Endodermal cell (in vitro differentiated cells): ENCODE data around the gene ABHD14A. TPM values are rescaled to one million over a fixed set of nuclear protein-coding genes. Genes with fewer than 3 reads are reported as not detected.
A peak's percentile ranks its signal among the peaks of the same experiment; 100 is the strongest.
"Not testable (repeated sequence)": the region's sequence is repeated elsewhere in the genome, so short reads cannot be mapped to it uniquely, and the experiment has no call there.

Experiments used
- DNase-seq: peaks from one replicate; pipeline ENCODE4 v3.0.0-alpha.2; 2017
- H3K27ac ChIP-seq: 2 replicates; pipeline ENCODE4 v1.5.1; 2013; ENCODE audit warnings: mild to moderate bottlenecking, low read depth, low read length, moderate library complexity
- H3K27me3 ChIP-seq: 2 replicates; pipeline ENCODE4 v1.6.1; 2013; ENCODE audit warnings: mild to moderate bottlenecking, low read length, moderate library complexity; ENCODE audit not compliant: insufficient read depth, control insufficient read depth, poor library complexity, severe bottlenecking
- H3K36me3 ChIP-seq: 2 replicates; pipeline ENCODE4 v1.7.0; 2013; ENCODE audit warnings: mild to moderate bottlenecking, low read length, moderate library complexity; ENCODE audit not compliant: control insufficient read depth, insufficient read depth
- H3K4me1 ChIP-seq: one replicate; pipeline ENCODE4 v1.7.0; 2013; ENCODE audit warnings: low read length; ENCODE audit not compliant: control insufficient read depth, insufficient read depth
- H3K4me3 ChIP-seq: 2 replicates; pipeline ENCODE4 v1.5.1; 2013; ENCODE audit warnings: mild to moderate bottlenecking, low read length, moderate library complexity
- H3K9ac ChIP-seq: 2 replicates; pipeline ENCODE4 v1.6.1; 2013; ENCODE audit warnings: mild to moderate bottlenecking, low read length, moderate library complexity; ENCODE audit not compliant: poor library complexity, severe bottlenecking; ENCODE audit errors: extremely low read depth
- H3K9me3 ChIP-seq: 2 replicates; pipeline ENCODE4 v1.6.1; 2013; ENCODE audit warnings: mild to moderate bottlenecking, low read length, moderate library complexity; ENCODE audit not compliant: control insufficient read depth
- H3K27ac Mint-ChIP-seq: 2 replicates; pipeline ENCODE4 v1.8.0; 2020; ENCODE audit warnings: mixed read lengths
- H3K27me3 Mint-ChIP-seq: 2 replicates; pipeline ENCODE4 v1.8.0; 2021; ENCODE audit warnings: mild to moderate bottlenecking, mixed read lengths; ENCODE audit not compliant: insufficient read depth
- H3K36me3 Mint-ChIP-seq: 2 replicates; pipeline ENCODE4 v1.8.0; 2020; ENCODE audit warnings: low read depth, mixed read lengths
- H3K4me1 Mint-ChIP-seq: 2 replicates; pipeline ENCODE4 v1.8.0; 2020; ENCODE audit warnings: mixed read lengths
- H3K4me3 Mint-ChIP-seq: 2 replicates; pipeline ENCODE4 v1.8.0; 2020; ENCODE audit warnings: mild to moderate bottlenecking, moderate library complexity, mixed read lengths
- H3K9me3 Mint-ChIP-seq: 2 replicates; pipeline ENCODE4 v1.8.0; 2020; ENCODE audit warnings: mild to moderate bottlenecking, mixed read lengths
- WGBS, 2 experiments: methylation state at CpG; one replicate each; pipeline versions ENCODE4 v1.1.5 to v1.1.7; 2013; ENCODE audit warnings: missing lambda C conversion rate in 2 of 2, mixed read lengths in 1 of 2; ENCODE audit not compliant: insufficient coverage in 1 of 2, insufficient read length in 1 of 2; 5-methylcytosine and 5-hydroxymethylcytosine counted together
- total RNA-seq, 2 donors: library from RNA; stranded (reverse); fragmentation: NEBNext Ultra II Directional in 1 of 2; extraction: Animal tissue kit (Norgen Biotek cat#: 25700) in 1 of 2; gene quantifications; 2 replicates in 1 of 2; 3 replicates in 1 of 2; pipeline ENCODE4 v1.2.1, GENCODE V29; 2021
- TF ChIP-seq, protein P1 (sequence below): fragments of 200-600 bp; sonication (generic); conservative IDR thresholded peaks from 2 replicates; pipeline ENCODE4 v1.5.0; 2021; ENCODE audit warnings: antibody characterized with exemption, mild to moderate bottlenecking

ABHD14A gene
- total RNA-seq, 2 donors from 2014 or later: 9.6 to 10.1 TPM

DNA sequence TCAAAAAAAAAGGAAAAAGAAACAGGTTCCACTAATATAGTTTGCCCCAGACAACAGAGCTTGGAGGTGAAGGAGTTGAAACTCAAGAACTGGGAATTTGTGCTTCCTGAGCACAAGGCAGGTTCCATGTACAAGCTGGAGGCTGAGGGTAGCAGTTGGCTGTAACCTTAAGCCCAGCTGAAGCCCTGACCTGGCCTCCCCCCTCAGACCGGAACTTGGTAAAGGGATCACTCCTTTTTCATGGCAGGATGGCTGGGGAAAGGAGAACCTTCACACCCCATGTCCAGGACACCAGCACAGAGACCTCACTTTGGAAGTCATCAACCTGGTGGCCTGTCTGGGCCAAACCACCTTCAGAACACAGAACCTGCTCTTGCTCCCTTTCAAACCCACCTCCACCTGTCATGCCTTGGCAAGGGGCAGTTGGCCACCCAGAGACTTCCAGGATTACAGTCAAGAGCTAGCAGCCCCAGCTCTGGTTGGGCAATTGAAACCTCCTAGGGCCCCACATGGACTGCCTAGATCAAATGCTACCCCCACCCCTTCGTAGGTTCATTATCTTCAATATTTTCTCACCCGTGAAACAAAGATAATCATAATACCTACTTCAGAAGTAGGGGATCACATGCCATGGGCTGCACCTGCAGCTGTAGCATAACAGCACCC lies 17.3 kb downstream of the ABHD14A start:
- Histone ChIP-seq H3K27me3 (no peaks in the 10 kb centered on the region), H3K27ac (peak overlapping the region; percentile 44), H3K9me3 (no peaks in the 10 kb centered on the region), H3K4me1 (peaks cover 6% of the 10 kb centered on the region), H3K9ac (no peak overlapping the region), H3K36me3 (peaks cover 32% of the 10 kb centered on the region), H3K4me3 (no peak overlapping the region)
- Mint-ChIP-seq H3K4me3 (no peak overlapping the region), H3K4me1 (peaks cover 17% of the 10 kb centered on the region), H3K36me3 (peaks cover 45% of the 10 kb centered on the region), H3K27me3 (no peaks in the 10 kb centered on the region), H3K27ac (peak overlapping the region; percentile 30), H3K9me3 (no peaks in the 10 kb centered on the region)
- WGBS, 2 experiments: 93 to 98% methylated on average over 2 to 3 of the region's 3 CpGs
- TF ChIP-seq, protein P1, sequence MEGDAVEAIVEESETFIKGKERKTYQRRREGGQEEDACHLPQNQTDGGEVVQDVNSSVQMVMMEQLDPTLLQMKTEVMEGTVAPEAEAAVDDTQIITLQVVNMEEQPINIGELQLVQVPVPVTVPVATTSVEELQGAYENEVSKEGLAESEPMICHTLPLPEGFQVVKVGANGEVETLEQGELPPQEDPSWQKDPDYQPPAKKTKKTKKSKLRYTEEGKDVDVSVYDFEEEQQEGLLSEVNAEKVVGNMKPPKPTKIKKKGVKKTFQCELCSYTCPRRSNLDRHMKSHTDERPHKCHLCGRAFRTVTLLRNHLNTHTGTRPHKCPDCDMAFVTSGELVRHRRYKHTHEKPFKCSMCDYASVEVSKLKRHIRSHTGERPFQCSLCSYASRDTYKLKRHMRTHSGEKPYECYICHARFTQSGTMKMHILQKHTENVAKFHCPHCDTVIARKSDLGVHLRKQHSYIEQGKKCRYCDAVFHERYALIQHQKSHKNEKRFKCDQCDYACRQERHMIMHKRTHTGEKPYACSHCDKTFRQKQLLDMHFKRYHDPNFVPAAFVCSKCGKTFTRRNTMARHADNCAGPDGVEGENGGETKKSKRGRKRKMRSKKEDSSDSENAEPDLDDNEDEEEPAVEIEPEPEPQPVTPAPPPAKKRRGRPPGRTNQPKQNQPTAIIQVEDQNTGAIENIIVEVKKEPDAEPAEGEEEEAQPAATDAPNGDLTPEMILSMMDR: no peak
- DNase-seq: peak; percentile 52

DNA sequence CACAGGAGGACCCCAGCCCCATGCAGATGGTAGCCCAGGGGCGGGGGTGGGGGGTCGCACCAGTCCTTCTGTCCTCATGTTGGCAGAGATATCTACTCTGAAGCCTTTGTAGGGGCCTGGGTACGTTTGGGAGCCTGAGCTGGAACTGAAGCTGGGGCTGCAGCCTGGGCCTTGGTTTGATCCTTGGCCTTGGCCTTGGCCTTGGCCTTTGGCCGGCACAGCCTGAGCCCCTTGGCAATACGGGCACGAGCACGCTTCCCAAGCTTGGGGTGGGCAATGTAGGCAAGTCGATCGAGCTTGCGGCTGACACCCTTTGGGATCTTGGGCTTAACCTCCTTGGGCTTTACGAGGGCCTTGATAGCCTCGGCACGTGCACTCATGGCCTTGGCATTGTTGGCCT lies 18.8 kb downstream of the ABHD14A start:
- Histone ChIP-seq H3K4me3 (peak overlapping the region; percentile 94), H3K4me1 (peaks cover 12% of the 10 kb centered on the region), H3K36me3 (peaks cover 32% of the 10 kb centered on the region)
- Mint-ChIP-seq H3K4me3 (peak overlapping the region; percentile 100), H3K36me3 (peaks cover 45% of the 10 kb centered on the region), H3K27ac (peak overlapping the region; percentile 84), H3K4me1 (peaks cover 23% of the 10 kb centered on the region)
- not testable (repeated sequence) for H3K27ac ChIP-seq, H3K27me3 ChIP-seq, DNase-seq, H3K9ac ChIP-seq, H3K9me3 Mint-ChIP-seq, H3K27me3 Mint-ChIP-seq, H3K9me3 ChIP-seq
- 90 to 100% methylated on average over 2 to 7 of the region's 13 CpGs for WGBS, 2 experiments

DNA sequence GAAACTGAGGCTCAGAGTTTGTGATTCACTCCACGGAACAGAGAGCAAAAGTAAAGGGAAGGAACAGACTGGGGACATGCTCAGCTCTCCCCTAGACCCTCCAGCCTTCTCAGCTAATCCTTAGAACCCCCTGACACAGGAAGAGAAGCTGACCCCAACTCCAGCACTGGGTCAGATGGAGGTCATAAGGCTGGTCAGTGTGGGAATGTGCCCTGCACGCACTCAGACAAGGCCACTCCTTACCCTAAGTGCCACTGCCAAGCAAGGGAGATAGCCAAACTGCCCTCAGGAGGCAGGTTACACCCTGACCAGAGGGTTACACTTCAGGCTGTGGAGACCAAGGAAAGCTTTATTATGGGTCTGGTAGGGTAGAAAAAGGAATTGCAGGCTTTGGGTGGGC lies 19.7 kb downstream of the ABHD14A start:
- Mint-ChIP-seq H3K4me1 (peaks cover 23% of the 10 kb centered on the region), H3K4me3 (peak overlapping the region; percentile 100), H3K27me3 (no peaks in the 10 kb centered on the region), H3K27ac (peak overlapping the region; percentile 100), H3K36me3 (peaks cover 45% of the 10 kb centered on the region), H3K9me3 (no peaks in the 10 kb centered on the region)
- Histone ChIP-seq H3K27me3 (no peaks in the 10 kb centered on the region), H3K4me3 (peak overlapping the region; percentile 94), H3K36me3 (peaks cover 32% of the 10 kb centered on the region), H3K9ac (peak overlapping the region; percentile 96), H3K9me3 (no peaks in the 10 kb centered on the region), H3K27ac (no peak overlapping the region), H3K4me1 (peaks cover 12% of the 10 kb centered on the region)
- 87 to 92% methylated on average over 2 of the region's 2 CpGs for WGBS, 2 experiments
- TF ChIP-seq, protein P1: no peak
- no peak for DNase-seq
